Ecto neural progenitor cell (in vitro differentiated cells): Measurements from ENCODE around the gene IL1RAP.
"Not testable (repeated sequence)": the region's sequence is repeated elsewhere in the genome, so short reads cannot be mapped to it uniquely, and the experiment has no call there.

ENCODE experiments used
- DNase-seq: peaks from one replicate; pipeline ENCODE4 v3.0.0-alpha.2; 2018; ENCODE audit warnings: low spot score

Gene IL1RAP

GRCh38 chr3:190513409-190514370, at the start of gene IL1RAP:
Gene IL1RAP (plus strand): TSS chr3:190514085. CDS start chr3:190564290, 50,205 bp downstream.
- DNase-seq, result peak; percentile 92

- DNase-seq, result no peak
Measured at GRCh38 chr3:190467922-190468321, 46.0 kb upstream of the IL1RAP start.

GRCh38 chr3:190473261-190473660, 40.6 kb upstream of the IL1RAP start:
- DNase-seq, result not testable (repeated sequence)

GRCh38 chr3:190481779-190482178, 32.1 kb upstream of the IL1RAP start:
- DNase-seq, result no peak

GRCh38 chr3:190485830-190486532, 27.9 kb upstream of the IL1RAP start:
- DNase-seq, result no peak

GRCh38 chr3:190486533-190486864, 27.4 kb upstream of the IL1RAP start:
- DNase-seq, result no peak

GRCh38 chr3:190486908-190487607, 26.8 kb upstream of the IL1RAP start:
- DNase-seq, result no peak

GRCh38 chr3:190491533-190492054, 22.3 kb upstream of the IL1RAP start:
- no peak for DNase-seq

- DNase-seq, result no peak
Measured at GRCh38 chr3:190492129-190492528, 21.8 kb upstream of the IL1RAP start.

GRCh38 chr3:190492966-190493365, 20.9 kb upstream of the IL1RAP start:
- no peak for DNase-seq

- DNase-seq, result no peak
Measured at GRCh38 chr3:190494907-190495306, 19.0 kb upstream of the IL1RAP start.

- no peak for DNase-seq
Measured at GRCh38 chr3:190495354-190495753, 18.5 kb upstream of the IL1RAP start.

GRCh38 chr3:190495796-190496195, 18.1 kb upstream of the IL1RAP start:
- DNase-seq, result no peak

GRCh38 chr3:190496859-190497258, 17.0 kb upstream of the IL1RAP start:
- no peak for DNase-seq

- DNase-seq, result no peak
Measured at GRCh38 chr3:190497811-190498210, 16.1 kb upstream of the IL1RAP start.

GRCh38 chr3:190498293-190498692, 15.6 kb upstream of the IL1RAP start:
- DNase-seq, result no peak

GRCh38 chr3:190499122-190499521, 14.8 kb upstream of the IL1RAP start:
- no peak for DNase-seq

GRCh38 chr3:190502946-190503345, 10.9 kb upstream of the IL1RAP start:
- no peak for DNase-seq

GRCh38 chr3:190504354-190505125, 9.3 kb upstream of the IL1RAP start:
- no peak for DNase-seq

- DNase-seq, result no peak
Measured at GRCh38 chr3:190505381-190506003, 8.4 kb upstream of the IL1RAP start.

- no peak for DNase-seq
Measured at GRCh38 chr3:190506271-190506670, 7.6 kb upstream of the IL1RAP start.
